ENCODE measurements around the gene MBOAT1. TPM values are rescaled to one million over a fixed set of nuclear protein-coding genes. Genes with fewer than 3 reads are reported as not detected.
"Not testable (repeated sequence)": the region's sequence is repeated elsewhere in the genome, so short reads cannot be mapped to it uniquely, and the experiment has no call there.

MBOAT1 gene
- total RNA-seq, 1 donor from 2014 or later, result 3.1 TPM

- no peak for DNase-seq
Measured at GRCh38 chr6:20202699-20203302, 9.5 kb downstream of the MBOAT1 start.

GRCh38 chr6:20202324-20202658 lies 10.0 kb downstream of the MBOAT1 start:
- DNase-seq, result no peak

- DNase-seq, result no peak
Measured at GRCh38 chr6:20200761-20201630, 11.3 kb downstream of the MBOAT1 start.

DNA sequence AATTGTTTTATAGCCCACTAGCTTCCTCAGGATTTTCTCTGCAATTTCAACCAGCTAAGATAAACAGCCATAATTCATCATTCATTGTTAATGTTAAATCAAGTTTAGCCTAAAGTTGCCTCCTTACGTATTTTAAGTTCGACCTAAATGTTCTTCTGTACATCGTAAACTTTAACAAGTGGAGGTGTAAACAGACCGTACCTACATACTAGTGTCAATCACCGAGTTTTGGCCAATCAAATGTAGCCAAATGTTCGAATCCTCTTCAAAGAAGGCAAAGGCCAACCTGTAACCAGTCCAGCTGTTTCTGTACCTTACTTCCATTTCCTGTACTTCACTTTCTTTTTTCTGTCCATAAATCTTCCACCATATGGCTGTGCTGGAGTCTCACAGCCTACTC lies 13.5 kb downstream of the MBOAT1 start:
- DNase-seq, result no peak

GRCh38 chr6:20198156-20198774 lies 14.0 kb downstream of the MBOAT1 start:
- no peak for DNase-seq

DNA sequence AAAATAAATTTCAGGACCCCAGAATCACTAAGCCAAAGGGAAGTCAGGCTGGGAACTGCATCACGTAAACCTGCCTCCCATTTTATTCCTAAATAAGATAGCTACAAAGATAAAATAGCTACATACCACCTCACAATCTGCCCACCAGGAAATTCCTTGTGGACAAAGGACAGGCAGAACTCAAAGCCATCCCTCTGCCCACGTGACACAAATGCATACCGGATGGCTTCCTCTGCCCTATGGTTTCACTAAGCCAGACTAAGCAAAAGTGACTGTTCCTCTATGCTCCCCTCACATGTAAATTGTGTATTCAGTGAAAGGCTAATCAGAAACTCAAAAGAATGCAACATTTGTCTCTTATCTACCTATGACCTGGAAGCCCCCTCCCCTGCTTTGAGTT lies 15.0 kb downstream of the MBOAT1 start:
- no peak for DNase-seq

DNA sequence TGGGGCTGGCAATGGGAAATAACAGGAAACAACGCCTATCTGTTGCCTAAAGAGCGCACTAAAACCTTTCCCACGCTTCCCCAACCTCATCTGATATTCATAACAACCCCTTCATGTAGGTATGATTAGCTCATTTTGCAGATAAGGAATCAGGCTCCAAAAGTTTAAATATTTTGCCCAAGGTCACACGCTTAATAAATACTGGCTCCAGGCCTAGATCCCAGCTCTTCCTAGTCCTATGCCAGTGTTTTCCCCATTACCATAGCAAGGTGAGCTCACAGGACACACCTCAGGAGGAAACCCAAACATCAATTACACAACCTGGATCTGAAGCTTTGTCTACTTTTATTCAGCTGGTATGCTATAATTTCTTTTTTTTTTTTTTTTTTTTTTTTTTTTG lies 19.6 kb downstream of the MBOAT1 start:
- no peak for DNase-seq

- DNase-seq, result no peak
Measured at GRCh38 chr6:20191992-20192391, 20.3 kb downstream of the MBOAT1 start.

- DNase-seq, result no peak
Measured at GRCh38 chr6:20188630-20189075, 23.6 kb downstream of the MBOAT1 start.

DNA sequence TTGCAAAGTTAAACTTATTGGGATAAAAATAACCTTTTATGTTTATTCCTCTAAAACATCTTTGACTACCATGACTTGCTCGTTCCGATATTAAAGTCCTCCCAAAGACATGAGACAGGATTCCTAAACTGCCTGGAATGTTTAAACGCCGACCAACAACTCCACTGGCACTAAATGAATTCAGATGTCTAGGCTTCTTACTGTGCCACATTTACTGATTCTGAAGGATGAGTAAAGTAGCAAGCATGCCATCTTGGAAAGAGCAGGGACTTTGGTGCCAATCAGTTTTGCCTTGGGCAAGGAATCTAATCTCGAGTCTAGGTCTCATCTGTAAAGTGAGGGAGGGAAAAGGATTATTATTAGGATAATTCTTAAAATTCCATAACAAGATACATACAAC lies 25.3 kb downstream of the MBOAT1 start:
- DNase-seq, result no peak

- no peak for DNase-seq
Measured at GRCh38 chr6:20183706-20184105, 28.6 kb downstream of the MBOAT1 start.

DNA sequence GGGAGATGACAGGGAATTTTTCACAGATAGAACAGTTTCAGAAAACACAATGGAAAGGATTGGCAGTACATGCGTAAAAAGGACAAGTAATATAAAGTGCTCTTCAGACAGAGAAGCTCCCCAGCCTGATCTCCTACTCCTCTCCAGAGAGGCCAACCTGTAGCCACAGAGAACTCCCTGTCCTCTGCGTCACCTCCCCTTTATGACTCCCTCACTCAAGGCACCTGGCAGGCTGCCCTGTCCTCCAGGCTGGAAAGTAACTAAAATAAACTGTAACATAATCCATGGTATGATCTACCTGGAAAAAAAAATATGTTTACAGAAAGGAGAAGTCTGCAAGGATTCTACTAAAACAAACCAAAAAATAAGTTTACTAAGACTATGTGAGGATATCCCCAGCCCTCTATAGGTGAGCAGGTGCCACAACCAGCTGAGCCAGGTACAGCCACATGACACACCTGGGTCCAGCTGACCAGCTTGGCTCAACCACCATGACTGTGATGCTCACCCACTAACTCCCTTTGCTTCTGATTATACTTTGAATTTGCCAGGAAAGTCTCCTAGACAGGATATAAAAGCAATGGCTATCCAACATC lies 29.2 kb downstream of the MBOAT1 start:
- no peak for DNase-seq

DNA sequence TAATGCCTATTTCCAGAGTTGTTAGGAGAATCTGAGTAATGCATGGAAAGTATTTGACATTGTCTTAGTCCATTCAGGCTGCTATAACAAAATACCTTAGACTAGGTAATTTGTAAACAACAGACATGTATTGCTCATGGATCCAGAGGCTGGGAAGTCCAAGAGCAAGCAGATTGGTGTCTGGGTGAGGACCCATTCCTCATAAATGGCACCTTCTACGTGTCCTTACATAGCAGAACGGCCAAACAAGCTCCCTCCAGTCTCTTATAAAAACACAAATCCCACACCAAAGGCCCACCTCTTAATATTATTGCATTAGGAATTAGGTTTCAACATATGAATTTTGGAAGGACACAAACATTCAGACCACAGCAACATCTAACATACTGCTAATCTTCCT lies 30.2 kb downstream of the MBOAT1 start:
- no peak for DNase-seq

DNA sequence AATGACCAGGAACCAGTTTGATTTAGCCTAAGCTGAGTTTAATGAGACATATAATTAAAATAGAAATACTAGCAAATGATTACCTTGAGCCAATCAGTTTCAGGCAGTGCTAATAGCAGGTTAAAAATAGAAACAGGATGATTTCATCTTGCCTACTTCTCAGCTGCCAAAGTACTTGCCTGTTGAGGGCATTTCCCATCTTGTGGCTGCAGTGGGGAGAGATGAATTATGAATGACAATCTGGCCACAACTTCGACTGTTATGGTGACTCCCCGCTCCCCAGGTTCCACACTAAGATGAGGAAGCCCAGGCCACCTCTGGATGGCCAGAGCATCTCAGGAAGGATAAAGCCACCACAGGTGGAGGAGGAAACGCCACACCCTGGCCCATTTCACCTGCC lies 31.3 kb downstream of the MBOAT1 start:
- no peak for DNase-seq

- DNase-seq, result not testable (repeated sequence)
Measured at GRCh38 chr6:20179287-20180045, 32.8 kb downstream of the MBOAT1 start.

DNA sequence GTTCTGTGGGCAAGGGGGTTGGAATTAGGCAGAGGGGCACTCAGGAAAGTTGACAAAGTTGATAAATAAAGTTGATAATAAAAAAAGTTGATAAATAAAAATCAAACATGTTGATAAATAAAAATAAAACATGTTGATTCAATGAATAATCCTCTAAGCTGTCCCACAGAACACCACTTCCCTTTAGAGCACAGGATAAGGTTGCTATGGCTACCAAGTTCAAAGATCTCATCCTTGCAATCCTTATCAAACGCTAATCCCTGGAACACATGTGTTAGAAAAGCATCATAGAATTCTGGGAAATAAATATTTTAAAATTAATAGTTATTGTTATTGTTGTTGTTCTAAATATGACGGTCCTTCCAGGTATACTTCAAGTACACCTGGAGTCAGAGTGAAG lies 33.9 kb downstream of the MBOAT1 start:
- no peak for DNase-seq

- DNase-seq, result no peak
Measured at GRCh38 chr6:20175810-20176410, 36.4 kb downstream of the MBOAT1 start.

DNA sequence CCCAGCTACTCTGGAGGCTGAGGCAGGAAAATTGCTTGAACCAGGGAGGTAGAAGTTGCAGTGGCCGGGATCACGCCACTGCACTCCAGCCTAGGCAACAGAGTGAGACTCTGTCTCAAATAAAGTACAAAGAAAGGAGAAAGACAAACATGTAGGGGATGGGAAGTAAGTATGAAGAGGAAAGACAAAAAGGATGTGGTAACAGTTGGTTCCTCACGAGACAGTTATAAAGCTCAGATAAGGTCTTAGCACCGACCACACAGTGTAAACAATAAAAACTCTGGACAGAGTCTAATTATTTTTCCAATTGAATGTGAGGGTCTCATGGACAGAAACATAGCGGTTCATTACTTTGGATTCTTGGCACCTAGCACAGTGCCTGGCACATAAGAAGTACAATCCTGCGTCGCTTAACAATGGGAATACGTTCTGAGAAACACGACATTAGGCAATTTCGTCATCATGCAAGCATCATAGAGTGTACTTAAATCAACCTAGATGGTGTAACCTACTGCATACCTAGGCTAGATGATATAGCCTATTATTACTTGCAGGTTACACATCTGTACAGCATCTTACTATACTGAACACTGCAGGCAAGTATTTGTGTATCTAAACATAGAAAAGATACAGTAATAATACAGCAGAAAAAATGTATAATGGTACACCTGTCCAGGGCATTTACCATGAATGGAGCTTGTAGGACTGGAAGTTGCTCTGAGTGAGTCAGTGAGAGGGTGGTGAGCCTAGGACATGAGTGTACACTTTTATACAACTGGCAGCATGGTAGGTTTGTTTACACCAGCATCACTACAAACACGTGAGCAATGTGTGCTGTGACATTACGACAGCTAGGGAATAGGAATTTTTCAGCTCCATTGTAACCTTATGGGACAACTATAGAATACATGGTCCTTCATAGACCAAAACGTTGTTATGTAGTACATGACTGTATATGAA lies 38.2 kb downstream of the MBOAT1 start:
- no peak for DNase-seq

DNA sequence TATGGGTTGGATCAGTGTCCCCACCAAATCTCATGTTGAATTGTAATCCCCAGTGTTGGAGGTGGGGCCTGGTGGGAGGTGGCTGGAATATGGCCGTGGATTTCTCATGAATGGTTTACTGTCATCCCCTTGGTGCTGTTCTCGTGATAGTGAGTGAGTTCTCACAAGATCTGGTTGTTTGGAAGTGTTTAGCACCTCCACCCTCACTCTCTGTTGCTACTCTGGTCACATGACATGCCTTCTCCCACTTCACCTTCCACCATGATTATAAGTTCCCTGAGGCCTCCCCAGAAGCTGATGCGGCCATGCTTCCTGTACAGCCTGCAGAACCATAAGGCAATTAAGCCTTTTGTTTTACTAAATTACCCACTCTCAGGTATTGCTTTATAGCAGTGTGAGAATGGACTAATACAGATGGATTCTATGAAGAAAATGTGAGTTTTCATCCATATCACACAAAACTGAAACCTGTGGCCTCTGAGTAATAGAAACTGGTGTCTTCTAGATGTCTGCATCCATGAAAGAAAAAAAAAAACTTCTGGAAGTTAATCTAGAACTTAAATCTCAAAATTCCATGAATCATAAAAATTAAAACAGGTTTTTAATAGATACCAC lies 39.3 kb downstream of the MBOAT1 start:
- no peak for DNase-seq

DNA sequence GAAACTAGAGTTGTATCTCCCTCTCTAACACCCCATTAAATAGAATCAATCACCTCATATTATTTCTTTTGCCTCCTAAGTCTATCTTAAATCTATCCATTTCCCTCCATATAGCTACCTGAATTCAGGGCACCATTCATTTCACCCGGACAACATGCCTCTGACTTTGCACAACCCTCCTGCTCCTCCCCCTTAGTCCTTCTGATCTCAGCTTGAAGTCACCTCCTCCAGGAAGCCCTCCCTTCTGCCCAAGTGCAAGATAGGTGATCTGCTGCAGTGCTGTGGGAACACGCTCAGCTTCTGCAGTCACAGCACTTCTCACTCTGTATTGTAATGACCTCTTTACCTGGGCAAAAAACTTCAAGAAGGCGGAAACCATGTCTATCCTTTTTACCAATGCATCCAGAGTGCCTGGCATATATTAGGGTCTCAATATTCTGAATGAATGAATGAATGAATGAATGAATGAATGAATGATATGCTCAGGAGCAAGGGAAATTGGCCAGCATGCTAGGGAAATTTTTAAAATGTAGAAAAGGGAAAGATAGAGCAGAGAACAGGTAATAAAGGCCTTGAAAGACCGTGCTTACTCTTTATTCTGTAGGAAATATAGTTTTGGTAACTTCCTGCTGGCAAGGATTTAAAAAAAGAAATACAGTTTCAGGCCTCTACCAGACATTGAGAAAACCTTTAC lies 41.7 kb downstream of the MBOAT1 start:
- DNase-seq, result no peak

All from occipital lobe (tissue), 2 donors.